ENCODE data around the gene FCN1. TPM values are rescaled to one million over a fixed set of nuclear protein-coding genes. Genes with fewer than 3 reads are reported as not detected.
"Not testable (repeated sequence)": the region's sequence is repeated elsewhere in the genome, so short reads cannot be mapped to it uniquely, and the experiment has no call there.

Gene FCN1
- total RNA-seq, 1 donor from 2014 or later, result 84.4 TPM

DNA sequence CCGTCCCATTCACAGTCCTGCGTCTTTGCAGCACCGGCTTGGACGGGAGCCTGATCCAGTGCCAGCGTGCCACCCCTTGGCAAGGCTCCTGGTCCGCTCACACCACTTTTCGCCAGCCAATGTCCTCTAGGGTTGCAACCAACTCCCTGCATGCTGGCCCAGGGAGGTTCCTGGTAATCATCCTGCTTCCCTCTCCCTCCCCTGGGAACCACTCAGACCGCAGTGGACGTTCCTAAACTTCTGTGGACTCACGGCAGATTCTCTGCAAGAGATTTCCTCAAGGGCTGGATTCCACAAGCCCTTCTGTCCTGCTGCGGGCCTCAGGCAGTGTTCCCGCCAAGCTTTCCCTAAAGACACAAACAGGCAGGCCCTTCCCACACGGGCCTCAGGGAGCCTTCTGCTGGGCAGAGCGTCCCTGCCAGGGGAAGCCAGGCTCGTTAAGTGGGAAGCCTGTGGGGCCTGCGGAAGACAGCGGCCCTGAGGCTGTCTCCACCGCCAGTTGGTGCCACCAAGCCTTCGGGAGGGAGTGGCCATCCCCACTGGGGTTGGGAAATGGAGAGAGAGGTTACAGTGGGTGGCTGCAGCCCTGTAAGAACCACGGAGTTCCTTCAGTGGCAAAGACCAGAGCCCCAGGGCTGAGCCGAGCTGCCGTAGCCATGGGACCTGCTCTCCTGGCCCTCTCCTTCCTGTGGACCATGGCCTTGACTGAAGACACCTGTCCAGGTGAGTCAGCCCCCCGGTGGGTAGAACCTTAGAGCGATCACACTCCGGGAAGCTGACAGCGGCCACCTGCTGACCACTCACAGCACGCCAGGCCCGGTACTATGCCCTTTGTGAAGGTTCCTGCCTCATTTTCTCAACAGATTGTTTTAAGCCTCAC is 53.5 kb downstream of the FCN1 start:
- H3K27ac ChIP-seq, result no peak overlapping the region
- TF ChIP-seq, protein P1, sequence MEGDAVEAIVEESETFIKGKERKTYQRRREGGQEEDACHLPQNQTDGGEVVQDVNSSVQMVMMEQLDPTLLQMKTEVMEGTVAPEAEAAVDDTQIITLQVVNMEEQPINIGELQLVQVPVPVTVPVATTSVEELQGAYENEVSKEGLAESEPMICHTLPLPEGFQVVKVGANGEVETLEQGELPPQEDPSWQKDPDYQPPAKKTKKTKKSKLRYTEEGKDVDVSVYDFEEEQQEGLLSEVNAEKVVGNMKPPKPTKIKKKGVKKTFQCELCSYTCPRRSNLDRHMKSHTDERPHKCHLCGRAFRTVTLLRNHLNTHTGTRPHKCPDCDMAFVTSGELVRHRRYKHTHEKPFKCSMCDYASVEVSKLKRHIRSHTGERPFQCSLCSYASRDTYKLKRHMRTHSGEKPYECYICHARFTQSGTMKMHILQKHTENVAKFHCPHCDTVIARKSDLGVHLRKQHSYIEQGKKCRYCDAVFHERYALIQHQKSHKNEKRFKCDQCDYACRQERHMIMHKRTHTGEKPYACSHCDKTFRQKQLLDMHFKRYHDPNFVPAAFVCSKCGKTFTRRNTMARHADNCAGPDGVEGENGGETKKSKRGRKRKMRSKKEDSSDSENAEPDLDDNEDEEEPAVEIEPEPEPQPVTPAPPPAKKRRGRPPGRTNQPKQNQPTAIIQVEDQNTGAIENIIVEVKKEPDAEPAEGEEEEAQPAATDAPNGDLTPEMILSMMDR (IDR thresholded peaks at IDR 0.05), result no peak
- no peaks in the 10 kb centered on the region for H3K27me3 ChIP-seq (ENCODE audit: low read depth)
- intact Hi-C loops (cut with DNase I), result no loop called here
- no peaks in the 10 kb centered on the region for H3K9me3 ChIP-seq
- DNase-seq (peak; percentile 36), ATAC-seq (peak in 1 of 2 donors; percentile 23)
- no peak overlapping the region for H3K4me3 ChIP-seq
- H3K4me1 ChIP-seq, result no peaks in the 10 kb centered on the region
- H3K36me3 ChIP-seq, result no peaks in the 10 kb centered on the region

DNA sequence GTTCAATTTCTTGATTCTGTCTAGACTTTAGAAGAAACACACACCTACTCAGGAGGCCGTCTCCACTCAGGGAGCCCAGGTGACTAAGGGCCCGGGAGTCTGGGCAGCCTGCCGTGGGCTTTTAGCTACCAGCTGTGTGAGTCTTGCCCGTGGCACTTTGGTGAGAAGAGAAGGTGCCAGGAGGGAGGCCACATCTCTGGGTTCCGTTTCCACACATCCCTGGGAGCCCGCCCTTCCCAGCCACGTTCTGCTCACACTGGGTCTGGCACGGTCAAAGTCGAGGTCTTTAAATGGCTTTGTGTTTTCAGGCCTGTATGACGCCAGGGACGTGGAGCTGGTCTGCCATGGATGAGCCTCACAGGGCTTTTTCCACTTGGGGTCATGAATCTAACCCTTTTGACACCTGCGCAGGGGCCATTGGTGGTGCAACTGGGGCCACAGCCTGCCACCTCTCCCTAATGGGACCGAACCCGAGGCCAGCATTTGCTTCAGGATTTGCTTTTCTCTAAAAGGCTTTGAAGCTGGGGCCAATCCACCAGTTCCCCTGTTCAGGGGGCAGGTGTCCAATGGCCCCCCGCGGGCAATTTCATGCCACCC is 54.3 kb downstream of the FCN1 start:
- Histone ChIP-seq H3K36me3 (no peaks in the 10 kb centered on the region), H3K27me3 (ENCODE audit: low read depth) (no peaks in the 10 kb centered on the region), H3K9me3 (no peaks in the 10 kb centered on the region), H3K4me1 (no peaks in the 10 kb centered on the region), H3K27ac (no peak overlapping the region), H3K4me3 (no peak overlapping the region)
- no peak for DNase-seq
- peak in 1 of 2 donors; percentile 57 for ATAC-seq
- intact Hi-C loops (cut with DNase I), result no loop called here
- TF ChIP-seq, protein P1 (IDR thresholded peaks at IDR 0.05), result no peak

DNA sequence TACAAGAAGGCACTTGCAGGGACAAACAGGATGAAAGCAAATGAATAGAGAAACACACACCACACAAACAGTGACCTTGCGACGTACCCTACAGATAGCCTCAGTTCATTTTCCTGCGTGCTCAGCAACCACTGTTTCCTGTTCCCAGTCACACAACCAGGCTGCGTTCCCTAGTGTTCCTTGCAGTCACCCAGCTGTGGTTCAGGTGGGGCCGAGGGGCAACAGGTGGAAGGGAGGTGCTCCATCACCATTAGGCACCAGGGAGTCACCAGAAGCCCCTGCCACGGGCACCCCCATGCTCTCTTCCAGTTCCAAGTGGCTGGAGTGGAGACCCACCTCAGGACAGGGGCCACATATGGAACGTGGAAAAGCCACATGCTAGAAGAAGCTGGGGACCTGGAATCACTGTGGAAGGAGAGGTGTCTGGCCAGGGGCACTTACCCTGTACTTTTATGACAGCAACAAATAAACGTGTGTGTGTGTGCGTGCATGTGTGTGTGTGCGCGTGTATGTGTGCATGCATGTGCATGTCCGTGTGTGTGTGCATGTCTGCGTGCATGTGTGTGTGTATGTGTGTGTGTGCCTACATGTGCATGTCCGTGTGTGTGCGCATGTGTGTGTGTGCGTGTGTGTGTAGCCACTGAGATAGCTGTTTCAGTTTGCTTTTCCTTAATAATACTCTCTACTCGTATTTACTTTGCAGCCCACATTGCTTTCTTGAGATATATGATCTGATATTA is 55.9 kb downstream of the FCN1 start:
- H3K4me3 ChIP-seq, result no peak overlapping the region
- H3K36me3 ChIP-seq, result no peaks in the 10 kb centered on the region
- H3K27ac ChIP-seq, result no peak overlapping the region
- DNase-seq, result peak; percentile 24
- peaks cover 3% of the 10 kb centered on the region for H3K27me3 ChIP-seq (ENCODE audit: low read depth)
- TF ChIP-seq, protein P1 (IDR thresholded peaks at IDR 0.05), result no peak
- no peak for ATAC-seq
- H3K9me3 ChIP-seq, result no peaks in the 10 kb centered on the region
- no peaks in the 10 kb centered on the region for H3K4me1 ChIP-seq
- intact Hi-C loops (cut with DNase I), result no loop called here

DNA sequence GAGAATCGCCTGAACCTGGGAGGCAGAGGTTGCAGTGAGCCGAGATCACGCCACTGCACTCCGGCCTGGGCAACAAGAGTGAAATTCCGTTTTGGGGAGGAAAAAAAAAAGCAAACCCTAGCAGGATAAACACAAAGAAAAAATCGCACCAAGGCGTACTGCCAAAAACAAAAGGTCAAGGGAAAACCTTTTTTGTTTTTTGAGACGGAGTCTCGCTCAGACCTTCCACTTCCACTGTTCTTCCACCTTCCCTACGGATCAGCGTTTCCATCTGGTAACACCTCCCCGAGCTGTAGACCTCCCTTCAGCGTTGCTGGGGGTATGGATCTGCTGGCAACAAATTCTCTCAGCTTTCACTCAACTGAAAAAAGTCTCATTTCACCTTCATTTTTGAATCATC is 57.2 kb downstream of the FCN1 start:
- Histone ChIP-seq H3K27me3 (ENCODE audit: low read depth) (peaks cover 3% of the 10 kb centered on the region), H3K9me3 (no peaks in the 10 kb centered on the region), H3K4me3 (no peak overlapping the region), H3K36me3 (no peaks in the 10 kb centered on the region), H3K27ac (no peak overlapping the region), H3K4me1 (no peaks in the 10 kb centered on the region)
- ATAC-seq (no peak), DNase-seq (no peak)
- intact Hi-C loops (cut with DNase I), result no loop called here
- TF ChIP-seq, protein P1 (IDR thresholded peaks at IDR 0.05), result no peak

DNA sequence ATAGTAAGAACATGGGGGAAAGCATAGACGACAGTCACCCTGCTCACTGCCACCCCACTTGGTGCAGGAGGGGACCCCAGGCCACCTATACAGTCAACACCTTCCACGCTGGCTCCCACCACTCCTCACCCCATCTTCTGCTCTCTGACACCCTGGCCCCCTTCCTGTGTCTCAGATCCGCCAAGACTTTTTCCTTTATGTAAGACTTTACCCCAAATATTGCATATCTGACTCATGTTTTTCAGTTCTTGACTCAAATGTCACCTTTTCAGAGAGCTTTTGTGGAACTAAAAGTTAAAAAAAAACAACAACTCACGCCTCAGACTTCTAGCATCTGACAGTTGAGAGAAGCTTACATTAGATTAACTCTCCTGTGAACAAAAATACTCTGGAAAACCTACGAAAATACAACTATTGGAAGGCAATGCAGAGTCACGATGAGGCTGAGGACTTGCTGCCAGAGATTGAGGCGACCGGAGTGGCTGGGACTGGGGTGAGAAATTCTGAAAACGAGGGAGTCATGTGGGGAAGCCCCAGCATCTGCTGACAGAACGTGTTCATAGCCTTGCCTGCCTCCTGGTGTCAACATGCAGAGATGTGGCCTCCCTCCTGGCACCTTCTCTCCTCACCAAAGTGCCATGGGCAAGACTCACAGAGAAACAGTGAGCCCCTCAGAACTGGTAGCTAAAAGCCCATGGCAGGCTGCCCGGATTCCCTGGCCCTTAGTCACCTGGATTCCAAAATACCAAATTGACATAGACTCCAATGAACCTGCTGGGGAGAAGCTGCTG is 59.5 kb downstream of the FCN1 start:
- no peaks in the 10 kb centered on the region for H3K9me3 ChIP-seq
- DNase-seq (no peak), ATAC-seq (no peak)
- peaks cover 3% of the 10 kb centered on the region for H3K27me3 ChIP-seq (ENCODE audit: low read depth)
- no peaks in the 10 kb centered on the region for H3K4me1 ChIP-seq
- H3K4me3 ChIP-seq, result no peak overlapping the region
- H3K27ac ChIP-seq, result no peak overlapping the region
- TF ChIP-seq, protein P1 (IDR thresholded peaks at IDR 0.05), result no peak
- H3K36me3 ChIP-seq, result no peaks in the 10 kb centered on the region
- intact Hi-C loops (cut with DNase I), result no loop called here

DNA sequence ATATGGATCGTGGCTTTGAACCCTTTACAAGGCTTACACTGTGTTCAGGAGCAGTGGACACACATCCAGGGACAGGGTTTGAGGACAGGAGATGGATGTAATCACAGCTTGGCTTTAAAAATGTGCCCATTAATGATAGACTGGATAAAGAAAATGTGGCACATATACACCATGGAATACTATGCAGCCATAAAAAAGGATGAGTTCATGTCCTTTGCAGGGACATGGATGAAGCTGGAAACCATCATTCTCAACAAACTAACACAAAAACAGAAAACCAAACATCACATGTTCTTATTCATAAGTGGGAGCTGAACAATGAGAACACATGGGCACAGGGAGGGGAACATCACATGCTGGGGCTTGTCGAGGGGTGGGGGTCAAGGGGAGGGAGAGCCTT is 60.3 kb downstream of the FCN1 start:
- H3K27me3 ChIP-seq (ENCODE audit: low read depth); H3K4me3 ChIP-seq; DNase-seq; H3K27ac ChIP-seq; H3K9me3 ChIP-seq; ATAC-seq; H3K4me1 ChIP-seq; H3K36me3 ChIP-seq; intact Hi-C loops (cut with DNase I): not testable (repeated sequence)
